IMR-90 (cell line): ENCODE results near the gene UGT2B15. TPM values are rescaled to one million over a fixed set of nuclear protein-coding genes. Genes with fewer than 3 reads are reported as not detected.

Experiments used
- ATAC-seq: fragments of 200-7000 bp; cut with Tn5 transposase; 2 replicates; pipeline ENCODE4 v1.9.1; 2020; ENCODE audit warnings: low read depth, mild to moderate bottlenecking, moderate library complexity
- BruUV-seq: library from RNA; stranded (reverse); fragments of 400-500 nt; replicated peaks from 2 replicates; lab custom pipeline; 2021; lab: Mats Ljungman, UMichigan
- CTCF ChIA-PET: fragments of 300-600 bp; formaldehyde crosslinking; extraction: SDS; loops from one replicate; lab custom pipeline; 2021; ENCODE audit warnings: antibody characterized with exemption; lab: Yijun Ruan, JAX
- POLR2A ChIA-PET: fragments of 300-600 bp; sonication (Branson Sonifier 250); formaldehyde crosslinking; loops from one replicate; lab custom pipeline; 2022; ENCODE audit warnings: antibody characterized with exemption; ENCODE audit not compliant: unreplicated experiment; lab: Charles Lee
- DNase-seq: peaks from one replicate; pipeline ENCODE4 v3.0.0; 2013
- H2AFZ ChIP-seq: replicated peaks from 2 replicates; pipeline ENCODE3; 2013; ENCODE audit warnings: low read length, mild to moderate bottlenecking; ENCODE audit not compliant: poor library complexity
- H2AK5ac ChIP-seq: 2 replicates; pipeline ENCODE4 v1.6.1; 2013; ENCODE audit warnings: low read depth, low read length, inconsistent platforms
- H2AK9ac ChIP-seq: replicated peaks from 2 replicates; pipeline ENCODE3; 2013; ENCODE audit warnings: mild to moderate bottlenecking, low read depth, low read length, moderate library complexity; ENCODE audit not compliant: poor library complexity
- H2BK120ac ChIP-seq: 2 replicates; pipeline ENCODE4 v1.6.1; 2013; ENCODE audit warnings: low read depth, low read length, inconsistent platforms
- H2BK15ac ChIP-seq: 3 replicates; pipeline ENCODE4 v1.6.1; 2013; ENCODE audit warnings: low read depth, low read length, inconsistent platforms
- H2BK20ac ChIP-seq: 2 replicates; pipeline ENCODE4 v1.6.1; 2013; ENCODE audit warnings: low read depth, mild to moderate bottlenecking, inconsistent platforms, low read length, moderate library complexity
- H2BK5ac ChIP-seq: 2 replicates; pipeline ENCODE4 v1.6.1; 2013; ENCODE audit warnings: mild to moderate bottlenecking, low read depth, low read length, inconsistent platforms; ENCODE audit not compliant: poor library complexity, severe bottlenecking
- H3K14ac ChIP-seq: replicated peaks from 2 replicates; pipeline ENCODE4 v1.6.1; 2013; ENCODE audit warnings: low read depth, low read length, inconsistent platforms
- H3K18ac ChIP-seq: 2 replicates; pipeline ENCODE4 v1.6.1; 2013; ENCODE audit warnings: low read depth, low read length, control low read depth
- H3K23ac ChIP-seq: 2 replicates; pipeline ENCODE4 v1.6.1; 2013; ENCODE audit warnings: low read depth, low read length, inconsistent platforms
- H3K27ac ChIP-seq: 2 replicates; pipeline ENCODE4 v1.5.1; 2013; ENCODE audit warnings: mild to moderate bottlenecking, control low read depth, low read length; ENCODE audit not compliant: insufficient read depth
- H3K27me3 ChIP-seq: 2 replicates; pipeline ENCODE4 v1.6.1; 2013; ENCODE audit warnings: low read length; ENCODE audit not compliant: control insufficient read depth, insufficient read depth
- H3K36me3 ChIP-seq: 2 replicates; pipeline ENCODE4 v1.6.1; 2013; ENCODE audit warnings: low read length, mixed read lengths; ENCODE audit not compliant: control insufficient read depth, insufficient read depth
- H3K4ac ChIP-seq: 2 replicates; pipeline ENCODE4 v1.6.1; 2013; ENCODE audit warnings: low read depth, low read length, inconsistent platforms
- H3K4me1 ChIP-seq: 2 replicates; pipeline ENCODE4 v1.6.1; 2013; ENCODE audit warnings: low read length, mixed read lengths; ENCODE audit not compliant: control insufficient read depth, insufficient read depth
- H3K4me2 ChIP-seq: 2 replicates; pipeline ENCODE4 v1.6.1; 2013; ENCODE audit warnings: low read depth, mild to moderate bottlenecking, control low read depth, low read length, moderate library complexity
- H3K4me3 ChIP-seq: 2 replicates; pipeline ENCODE4 v1.5.1; 2013; ENCODE audit warnings: low read depth, mild to moderate bottlenecking, control low read depth, low read length, moderate library complexity; ENCODE audit not compliant: insufficient read depth
- H3K56ac ChIP-seq: 2 replicates; pipeline ENCODE4 v1.6.1; 2013; ENCODE audit warnings: low read length, inconsistent platforms; ENCODE audit not compliant: insufficient read depth; ENCODE audit errors: extremely low read depth
- H3K79me1 ChIP-seq, 2 experiments: 2 replicates each; pipeline ENCODE4 v1.6.1; 2013; ENCODE audit warnings: low read length in 2 of 2, inconsistent platforms in 1 of 2, low read depth in 1 of 2
- H3K9ac ChIP-seq: 2 replicates; pipeline ENCODE4 v1.6.1; 2013; ENCODE audit warnings: low read depth, low read length, control low read depth
- H3K9me1 ChIP-seq: 2 replicates; pipeline ENCODE4 v1.6.1; 2013; ENCODE audit warnings: low read length, inconsistent platforms; ENCODE audit not compliant: insufficient read depth
- H3K9me3 ChIP-seq: 2 replicates; pipeline ENCODE4 v1.6.1; 2013; ENCODE audit warnings: low read length; ENCODE audit not compliant: control insufficient read depth, insufficient read depth
- H4K20me1 ChIP-seq: 2 replicates; pipeline ENCODE4 v1.6.1; 2013; ENCODE audit warnings: low read length, inconsistent platforms; ENCODE audit not compliant: insufficient read depth
- H4K5ac ChIP-seq: 2 replicates; pipeline ENCODE4 v1.6.1; 2013; ENCODE audit warnings: mild to moderate bottlenecking, low read depth, low read length, control low read depth
- H4K8ac ChIP-seq, 2 experiments: 2 replicates each; pipeline ENCODE4 v1.6.1; 2013; ENCODE audit warnings: low read depth in 2 of 2, low read length in 2 of 2, control low read depth in 1 of 2, inconsistent platforms in 1 of 2
- H4K91ac ChIP-seq: 2 replicates; pipeline ENCODE4 v1.6.1; 2013; ENCODE audit warnings: low read depth, low read length, inconsistent platforms; ENCODE audit not compliant: insufficient read depth
- CTCF ChIP-seq: conservative IDR thresholded peaks from 2 replicates; pipeline ENCODE4 v1.5.1; 2012; ENCODE audit warnings: mild to moderate bottlenecking, low read depth, low read length, improper control_type of control experiment
- MAFK ChIP-seq: IDR thresholded peaks from 2 replicates; pipeline ENCODE4 v1.6.1; 2012; ENCODE audit warnings: low read depth, low read length, improper control_type of control experiment
- MAZ ChIP-seq: IDR thresholded peaks from 2 replicates; pipeline ENCODE4 v1.6.1; 2012; ENCODE audit warnings: low read depth, mild to moderate bottlenecking, low read length, improper control_type of control experiment, moderate library complexity, borderline replicate concordance
- RCOR1 ChIP-seq: IDR thresholded peaks from 2 replicates; pipeline ENCODE4 v1.6.1; 2012; ENCODE audit warnings: mild to moderate bottlenecking, low read length, improper control_type of control experiment; ENCODE audit not compliant: insufficient replicate concordance
- WGBS, 2 experiments: methylation state at CpG; one replicate each; pipeline versions ENCODE4 v1.1.5 to v1.1.7; 2013; ENCODE audit warnings: missing lambda C conversion rate in 2 of 2; ENCODE audit not compliant: insufficient read length in 1 of 2; ENCODE audit errors: extremely low coverage in 2 of 2; 5-methylcytosine and 5-hydroxymethylcytosine counted together
- dilution Hi-C: fragments of 300-500 bp; cut with HindIII; formaldehyde crosslinking; loops from one replicate; pipeline ENCODE4 v1.14.3; 2018; ENCODE audit warnings: low sequenced_read_pairs; ENCODE audit not compliant: unreplicated experiment
- in situ Hi-C: fragments of 300-500 bp; cut with MboI; formaldehyde crosslinking; loops from 3 replicates; pipeline ENCODE4 v1.14.3; 2019; ENCODE audit warnings: low sequenced_read_pairs, inconsistent platforms, mixed read lengths
- intact Hi-C: fragments of 100-400 bp; cut with micrococcal nuclease; formaldehyde crosslinking; loops from 2 replicates; pipeline ENCODE4 v1.10.0; 2022
- polyA plus RNA-seq, 3 experiments: library from polyadenylated mRNA; depleted of rRNA; stranded (reverse); fragments of >200 nt; gene quantifications; 2 replicates each; pipeline ENCODE4 v1.2.3, GENCODE V29; 2012; ENCODE audit warnings: low replicate concordance in 1 of 3
- total RNA-seq: library from RNA; depleted of rRNA; stranded (reverse); fragments of >200 nt; gene quantifications from 2 replicates; pipeline ENCODE4 v1.2.3, GENCODE V29; 2012

Gene UGT2B15
- total and polyA plus RNA-seq, 2 of the 4 experiments (the other 2 are of a cell fraction) = not detected

GRCh38 chr4:68714400-68714799, 43.9 kb upstream of the UGT2B15 start:
- H2BK15ac ChIP-seq = no peak overlapping the region

More at GRCh38 chr4:68714400-68714799, 43.9 kb upstream of the UGT2B15 start:
- H2AK9ac ChIP-seq = no peak overlapping the region
- no peak overlapping the region for H3K18ac ChIP-seq
- POLR2A ChIA-PET = no interaction called here
- H3K4me3 ChIP-seq = no peak overlapping the region
- dilution Hi-C loops (no loop called here), intact Hi-C loops (no loop called here), in situ Hi-C loops (no loop called here)
- H3K56ac ChIP-seq = no peak overlapping the region
- WGBS, 2 experiments = 0% methylated on average over 1 of the region's 2 CpGs; no CpG with 5 or more reads in 1 of the 2 experiments
- no peak overlapping the region for H4K8ac ChIP-seq
- H2BK20ac ChIP-seq = no peak overlapping the region
- H2BK5ac ChIP-seq = no peak overlapping the region
- no peak overlapping the region for H3K4ac ChIP-seq
- TF ChIP-seq MAFK (no peak), RCOR1 (no peak), CTCF (no peak), MAZ (no peak)
- H3K9me3 ChIP-seq = no peaks in the 10 kb centered on the region
- H3K79me1 ChIP-seq = no peaks in the 10 kb centered on the region
- H3K27me3 ChIP-seq = no peaks in the 10 kb centered on the region
- H3K4me1 ChIP-seq = no peaks in the 10 kb centered on the region
- no TSS peak for BruUV-seq
- H3K9ac ChIP-seq = no peak overlapping the region
- no peak overlapping the region for H3K23ac ChIP-seq
- no peak overlapping the region for H3K4me2 ChIP-seq
- no peak for ATAC-seq
- no peak overlapping the region for H2AK5ac ChIP-seq
- no peak overlapping the region for H3K14ac ChIP-seq
- no peaks in the 10 kb centered on the region for H3K9me1 ChIP-seq
- no peak overlapping the region for H2BK120ac ChIP-seq
- no peak overlapping the region for H4K91ac ChIP-seq
- DNase-seq = no peak
- no peak overlapping the region for H4K5ac ChIP-seq
- CTCF ChIA-PET = no interaction called here
- H3K36me3 ChIP-seq = no peaks in the 10 kb centered on the region
- H3K27ac ChIP-seq = no peak overlapping the region
- H4K20me1 ChIP-seq = no peaks in the 10 kb centered on the region
- H2AFZ ChIP-seq = no peak overlapping the region
